NCI-H510A (cell line): Measurements from ENCODE around the gene TPX2.
A peak's percentile ranks its signal among the peaks of the same experiment; 100 is the strongest.

ENCODE experiments used
- DNase-seq: peaks from one replicate; lab custom pipeline; 2025; lab: John Stamatoyannopoulos, UW

Gene TPX2

DNA sequence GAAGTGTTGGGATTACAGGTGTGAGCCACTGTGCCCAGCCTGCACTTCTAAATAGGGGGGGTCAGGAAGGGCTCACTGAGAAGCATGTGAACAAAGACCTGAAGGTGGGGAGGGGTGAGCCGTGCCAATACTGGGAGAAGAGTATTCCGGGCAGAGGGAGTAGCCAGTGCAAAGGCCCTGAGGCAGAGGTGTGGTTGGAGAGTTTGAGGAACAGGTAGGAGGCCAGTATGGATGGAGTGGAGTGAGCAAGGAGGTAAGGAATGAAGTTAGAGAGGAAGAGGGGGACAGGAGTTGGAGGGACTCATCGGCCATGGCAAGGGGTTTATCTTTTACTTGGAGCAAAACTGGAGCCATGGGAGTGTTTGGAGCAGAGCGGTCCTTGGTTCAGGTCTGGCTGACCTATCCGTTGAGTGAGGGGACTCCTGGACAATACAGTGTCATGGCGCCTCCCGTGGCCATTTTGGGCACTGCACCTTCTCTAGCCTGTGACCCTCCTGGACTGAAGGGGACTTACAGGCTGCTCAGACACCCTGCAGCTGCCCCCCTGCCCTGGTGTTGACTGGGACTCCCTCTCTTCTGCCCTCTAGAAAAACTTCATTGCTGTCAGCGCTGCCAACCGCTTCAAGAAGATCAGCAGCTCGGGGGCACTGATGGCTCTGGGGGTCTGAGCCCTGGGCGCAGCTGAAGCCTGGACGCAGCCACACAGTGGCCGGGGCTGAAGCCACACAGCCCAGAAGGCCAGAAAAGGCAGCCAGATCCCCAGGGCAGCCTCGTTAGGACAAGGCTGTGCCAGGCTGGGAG lies 94.2 kb downstream of the TPX2 start:
- DNase-seq = no peak

- DNase-seq = no peak
Observed at GRCh38 chr20:31833931-31834521, 94.9 kb downstream of the TPX2 start.

GRCh38 chr20:31835554-31835953 lies 96.5 kb downstream of the TPX2 start:
- no peak for DNase-seq

- peak; percentile 24 for DNase-seq
Observed at GRCh38 chr20:31835977-31836852, 97.1 kb downstream of the TPX2 start.

DNA sequence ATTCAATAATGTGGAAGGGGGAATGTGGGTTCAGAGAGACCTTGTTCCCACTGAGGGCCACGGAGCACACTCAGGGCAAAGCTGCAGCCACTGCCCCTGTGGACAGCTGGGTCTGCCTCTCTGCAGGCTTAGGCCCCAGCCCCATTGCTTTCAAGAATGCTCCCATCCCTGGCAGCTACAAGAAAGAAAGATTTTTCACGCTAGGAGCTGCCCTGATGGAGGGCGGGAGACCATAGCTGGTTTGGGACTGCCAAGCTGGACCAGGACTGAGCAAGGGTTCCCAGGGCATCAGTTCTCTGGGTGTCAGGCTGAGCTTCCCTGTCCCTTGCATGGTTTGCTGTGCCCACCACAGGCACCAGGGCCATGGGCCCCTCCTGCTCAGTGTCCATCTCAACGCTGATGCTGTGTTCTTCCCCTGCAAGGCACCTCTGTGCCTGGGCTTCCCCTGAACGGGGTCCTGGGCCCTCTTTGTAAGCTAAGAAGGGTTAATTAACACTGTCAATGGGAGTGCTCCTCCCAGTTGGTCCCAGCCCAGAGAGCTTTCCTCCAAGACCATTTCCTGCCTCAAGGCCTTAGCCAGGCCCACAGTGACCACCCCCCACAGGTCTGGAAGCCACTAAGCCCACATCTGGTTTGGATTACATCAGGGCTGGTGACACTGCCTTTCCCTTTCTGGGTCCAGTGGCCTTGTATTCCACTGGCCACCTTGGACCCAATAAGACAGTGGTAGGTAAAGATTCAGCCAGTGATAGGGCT lies 97.9 kb downstream of the TPX2 start:
- DNase-seq = no peak

GRCh38 chr20:31837896-31838397 lies 98.9 kb downstream of the TPX2 start:
- DNase-seq = no peak

DNA sequence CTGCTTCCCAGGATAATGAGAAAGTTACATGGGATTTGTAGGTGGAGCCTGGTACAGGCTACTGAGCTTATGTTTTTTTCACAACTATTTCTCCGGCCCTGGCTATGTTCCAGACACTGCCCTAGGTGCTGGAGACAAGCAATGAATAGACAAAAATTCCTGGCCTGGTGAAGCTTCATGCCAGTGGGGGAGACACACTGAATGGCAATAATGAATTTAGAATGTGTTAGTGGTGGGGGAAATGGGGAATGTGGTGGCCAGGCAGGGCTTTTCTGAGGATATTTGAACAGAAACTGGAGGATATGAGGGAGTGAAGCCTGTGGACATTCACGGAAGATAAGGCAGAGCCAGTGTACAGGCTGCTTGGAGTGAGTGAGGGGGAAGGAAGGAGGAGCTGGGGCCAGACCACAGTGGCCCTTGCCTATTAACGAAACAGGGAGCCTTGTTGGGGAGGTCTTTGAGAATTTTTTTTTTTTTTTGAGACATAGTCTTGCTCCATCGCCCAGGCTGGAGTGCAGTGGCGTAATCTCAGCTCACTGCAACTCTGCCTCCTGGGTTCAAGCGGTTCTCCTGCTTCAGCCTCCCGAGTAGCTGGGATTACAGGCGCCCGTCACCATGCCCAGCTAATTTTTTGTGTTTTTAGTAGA lies 99.7 kb downstream of the TPX2 start:
- no peak for DNase-seq

DNA sequence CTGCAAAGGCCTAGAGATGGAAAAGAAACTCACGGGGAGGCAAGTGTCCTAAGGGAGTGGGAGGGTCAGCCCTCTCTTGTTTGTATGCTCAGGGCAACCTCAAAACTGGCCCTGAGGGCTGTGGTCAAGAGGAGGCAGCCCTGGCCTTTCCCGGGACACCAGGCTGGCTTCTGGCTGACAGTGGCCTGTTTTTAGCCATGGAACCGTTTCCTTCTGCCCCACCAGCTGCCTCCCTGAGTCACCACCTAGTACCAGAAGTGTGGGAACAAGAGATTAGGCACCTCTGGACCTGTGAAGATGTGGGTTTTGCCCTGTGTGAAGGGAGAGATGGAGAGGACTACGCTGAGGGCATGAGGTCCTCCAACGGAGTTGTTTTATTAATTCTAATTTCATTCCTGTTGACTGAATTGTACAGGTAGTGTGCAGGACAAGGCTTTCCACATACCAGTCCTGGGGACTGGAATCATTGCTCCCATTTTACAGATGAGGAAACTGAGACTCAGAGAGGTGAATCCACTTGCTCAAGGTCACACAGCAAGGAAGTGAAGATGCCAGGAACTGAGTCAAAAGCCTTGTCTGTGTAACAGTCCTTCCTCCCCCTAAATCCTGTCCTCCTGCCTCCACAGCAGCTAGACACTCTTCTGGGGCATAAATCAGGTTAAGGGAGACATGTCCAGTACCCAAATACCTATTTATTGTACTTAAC lies 100.8 kb downstream of the TPX2 start:
- no peak for DNase-seq

GRCh38 chr20:31840906-31841816 lies 102.1 kb downstream of the TPX2 start:
- DNase-seq = no peak

- no peak for DNase-seq
Observed at GRCh38 chr20:31841928-31842327, 102.8 kb downstream of the TPX2 start.

DNA sequence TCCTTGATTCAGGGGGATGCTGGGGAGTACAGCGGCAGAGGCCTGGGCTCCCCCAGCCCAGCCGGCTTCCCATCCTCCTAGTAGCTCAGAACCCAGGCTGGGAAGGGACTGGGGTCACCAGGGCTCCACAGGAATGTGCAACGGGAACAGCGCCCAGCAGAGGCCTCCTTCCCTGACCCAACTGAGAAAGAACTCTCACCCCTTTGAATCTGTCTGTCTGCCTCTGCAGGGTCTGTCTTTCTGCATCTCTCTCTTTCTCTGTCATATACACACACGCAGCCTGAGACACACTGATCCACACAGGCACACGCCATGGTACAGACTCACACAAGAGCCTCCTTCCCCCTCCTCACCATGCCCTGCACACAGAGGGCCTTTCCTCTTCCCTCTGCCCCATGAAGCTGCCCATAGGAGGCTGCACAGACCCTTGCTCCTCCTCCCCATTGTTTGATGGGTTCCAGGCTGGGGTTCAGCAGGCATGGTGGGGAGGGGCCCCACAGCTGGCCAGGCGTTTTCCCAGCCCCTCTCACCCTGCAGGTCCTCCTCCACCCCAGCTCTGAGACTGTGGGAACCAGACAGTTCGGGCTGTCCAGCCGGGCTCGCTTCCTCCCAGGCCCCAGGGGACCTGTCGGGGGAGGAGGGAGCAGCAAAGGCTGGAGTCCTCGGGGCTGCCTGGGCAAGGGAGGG lies 103.5 kb downstream of the TPX2 start:
- DNase-seq = no peak

DNA sequence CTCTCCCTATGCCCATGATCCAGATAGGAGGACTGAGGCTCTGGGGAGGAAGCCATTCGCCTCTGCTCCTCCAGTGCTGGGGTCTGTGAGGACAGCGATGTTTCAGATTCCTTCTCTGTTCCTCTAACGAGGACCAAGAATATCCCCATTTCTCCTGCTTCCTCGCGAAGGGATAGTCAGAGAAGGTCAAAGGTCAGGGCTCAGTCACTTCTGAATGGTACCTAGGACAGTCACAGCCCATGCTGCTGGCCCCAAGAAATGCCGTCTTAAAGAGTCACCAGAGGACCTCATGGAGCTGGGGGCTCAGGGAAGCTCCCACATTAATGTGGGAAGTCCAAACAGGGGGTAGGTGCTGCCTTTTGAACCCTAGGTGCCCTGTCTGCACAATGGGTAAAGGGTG lies 104.2 kb downstream of the TPX2 start:
- DNase-seq = no peak

GRCh38 chr20:31843881-31844280 lies 104.8 kb downstream of the TPX2 start:
- DNase-seq = no peak

- DNase-seq = no peak
Observed at GRCh38 chr20:31844737-31845299, 105.7 kb downstream of the TPX2 start.

DNA sequence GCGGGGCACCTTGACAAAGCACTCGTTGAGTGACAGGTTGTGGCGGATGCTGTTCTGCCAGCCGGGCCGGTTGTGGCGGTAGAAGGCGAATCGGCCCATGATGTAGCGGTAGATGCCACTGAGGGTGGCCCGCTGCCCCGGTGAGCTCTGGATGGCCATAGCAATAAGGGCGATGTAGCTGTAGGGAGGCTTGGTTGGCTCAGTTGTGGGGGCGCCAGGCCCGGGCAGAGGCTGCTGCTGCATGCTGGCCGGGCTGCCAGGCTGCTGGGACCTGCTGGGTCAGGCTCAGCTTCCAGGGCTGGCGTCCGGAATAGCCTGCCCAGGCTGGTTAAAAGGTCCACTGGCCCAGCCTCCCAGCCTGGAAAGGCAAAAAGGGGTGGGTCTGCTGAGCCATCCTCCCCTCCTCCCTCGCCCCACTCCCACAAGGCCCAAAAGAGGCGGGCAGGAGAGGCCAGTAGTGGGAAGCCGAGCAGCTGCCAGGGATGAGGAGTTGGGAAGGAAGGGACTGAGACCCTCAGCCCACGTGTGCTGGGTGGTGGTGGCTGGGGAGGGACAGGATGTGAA lies 106.3 kb downstream of the TPX2 start, which contains the start of gene FOXS1:
Gene FOXS1, minus strand, starts transcription at position 305 of the 564 bp plus-strand sequence. Its CDS starts 62 bp downstream, at position 243.
- no peak for DNase-seq

DNA sequence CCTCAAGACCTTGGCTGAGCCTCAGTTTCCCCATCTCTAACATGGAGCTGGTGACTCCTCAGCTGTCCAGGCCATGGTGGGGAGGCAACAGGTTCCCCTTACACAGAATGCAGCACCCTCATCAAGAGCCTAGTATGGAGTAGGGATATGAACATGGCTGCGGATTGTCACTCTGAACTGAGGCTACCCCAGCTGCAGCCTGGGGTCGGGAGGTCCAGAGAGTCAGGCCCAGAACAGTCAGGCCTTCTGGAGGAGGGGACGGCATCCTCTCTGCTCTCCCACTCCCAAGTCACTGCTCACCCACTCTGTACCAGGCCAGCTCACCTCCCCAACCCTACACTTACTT lies 107.7 kb downstream of the TPX2 start:
- DNase-seq = no peak

GRCh38 chr20:31848088-31848999 lies 109.3 kb downstream of the TPX2 start:
- DNase-seq = no peak
